HG02642 (cell line): ENCODE data around the gene OR8U1.
"Not testable (repeated sequence)": the region's sequence is repeated elsewhere in the genome, so short reads cannot be mapped to it uniquely, and the experiment has no call there.

ENCODE experiments used
- ATAC-seq: cut with Tn5 transposase; IDR thresholded peaks from one replicate; pipeline ENCODE4 v1.9.1; 2021; ENCODE audit warnings: mild to moderate bottlenecking; ENCODE audit not compliant: unreplicated experiment, poor library complexity

The OR8U1 gene

DNA sequence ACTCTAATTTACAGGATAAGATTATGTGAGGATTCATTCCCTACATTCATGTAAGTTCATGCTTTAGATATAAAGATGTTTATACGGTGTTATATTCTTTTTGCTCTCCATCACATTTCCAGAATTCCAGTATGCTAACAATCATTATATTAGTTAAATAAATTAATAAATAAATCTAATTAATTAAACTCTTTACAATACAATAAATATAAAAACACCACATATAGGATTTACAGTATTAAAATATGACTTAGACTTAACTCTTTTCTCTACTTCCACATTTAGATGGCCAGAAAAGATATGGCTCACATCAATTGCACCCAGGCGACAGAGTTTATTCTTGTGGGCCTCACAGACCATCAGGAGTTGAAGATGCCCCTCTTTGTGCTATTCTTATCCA lies at the start of gene OR8U1:
Gene OR8U1, plus strand, starts transcription at position 301 of the 400 bp plus-strand sequence. Its CDS starts 0 bp downstream, at position 301.
- ATAC-seq = no peak

DNA sequence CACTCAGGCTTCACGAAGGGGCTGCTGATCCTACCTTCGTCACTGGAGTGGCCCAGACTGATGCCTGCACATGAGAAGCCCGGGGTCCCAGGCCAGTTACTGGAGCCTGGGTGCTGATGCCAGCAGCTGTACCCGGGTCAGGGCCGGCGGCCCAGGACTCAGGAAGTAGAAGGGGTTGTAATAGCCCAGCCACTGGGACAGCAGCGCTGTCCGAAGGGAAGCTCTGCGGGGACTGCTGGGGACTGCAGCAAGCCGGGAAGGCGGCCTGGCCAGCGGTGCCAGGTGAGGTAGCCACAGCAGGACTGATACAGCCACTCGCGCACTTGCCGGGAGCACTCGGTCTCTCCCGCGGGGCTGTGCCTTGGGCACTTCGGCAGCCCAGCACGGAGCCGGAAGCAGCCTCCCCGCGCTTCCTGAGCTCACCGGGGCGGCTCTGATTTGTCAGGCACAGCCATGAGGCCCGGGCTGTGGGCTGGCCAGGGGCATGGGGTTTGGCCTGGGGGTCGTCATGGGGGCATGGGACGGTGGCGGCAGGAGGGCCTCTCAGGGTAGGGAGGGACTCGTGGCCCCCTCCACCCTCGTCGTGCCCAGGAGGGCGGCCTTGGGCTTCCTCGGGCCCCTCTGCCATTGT lies 43.4 kb upstream of the OR8U1 start:
- ATAC-seq = no peak

- ATAC-seq = no peak
These were observed 42.3 kb upstream of the OR8U1 start for GRCh38 chr11:56333156-56333555.

DNA sequence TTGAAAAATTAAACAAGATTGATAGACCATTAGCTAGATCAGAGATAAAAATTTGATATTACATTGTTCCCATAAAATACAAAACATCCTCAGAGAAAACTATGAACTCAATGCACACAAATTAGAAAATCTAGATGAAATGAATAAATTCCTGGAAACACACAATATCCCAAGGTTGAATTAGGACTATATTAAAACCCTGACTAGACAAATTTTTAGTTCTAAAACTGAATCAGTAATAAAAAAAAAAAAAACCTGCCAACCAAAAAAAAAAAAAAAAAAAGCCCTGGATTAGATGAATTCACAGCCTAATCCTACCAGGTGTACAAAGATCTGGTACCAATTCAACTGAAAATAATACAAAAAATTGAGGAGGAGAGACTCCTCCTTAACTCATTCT lies 35.1 kb upstream of the OR8U1 start:
- no peak for ATAC-seq

DNA sequence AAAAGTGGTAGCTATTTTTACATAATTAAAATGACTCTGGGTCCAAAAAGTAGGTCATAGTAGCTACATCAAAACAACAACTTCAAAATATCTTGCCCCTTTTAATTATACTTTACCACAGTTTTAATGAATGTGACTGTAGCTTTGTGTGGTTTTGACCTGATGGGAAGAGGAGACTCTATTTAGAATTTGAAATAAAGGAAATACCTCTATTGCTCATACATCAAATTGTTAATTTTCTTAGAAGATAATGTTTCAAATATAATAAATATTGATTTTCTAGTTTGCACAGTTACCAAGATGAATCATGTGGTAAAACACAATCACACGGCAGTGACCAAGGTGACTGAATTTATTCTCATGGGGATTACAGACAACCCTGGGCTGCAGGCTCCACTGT lies 29.7 kb upstream of the OR8U1 start, which contains the start of gene OR8K1:
Gene OR8K1, plus strand, starts transcription at position 301 of the 400 bp plus-strand sequence. Its CDS starts 0 bp downstream, at position 301.
- no peak for ATAC-seq

DNA sequence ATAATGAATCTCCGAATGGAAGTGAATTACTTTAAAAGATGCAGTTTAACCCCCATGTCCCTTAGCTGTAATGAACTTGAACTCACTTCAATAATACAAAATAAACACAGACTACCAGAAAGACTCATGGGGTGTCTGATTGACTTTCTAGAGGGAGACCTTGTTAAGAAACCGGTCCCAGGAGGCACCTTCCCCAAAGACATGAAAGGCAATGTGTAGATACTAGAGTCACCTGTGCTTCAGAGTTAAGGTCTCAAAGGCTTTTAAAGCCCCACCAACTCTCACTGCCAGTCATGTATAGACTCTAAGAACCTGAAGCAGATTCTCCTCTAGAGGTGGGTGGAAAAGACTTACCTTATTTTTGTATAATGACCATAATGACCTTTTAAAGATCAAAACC lies 21.4 kb upstream of the OR8U1 start, which contains the start of gene OR8J1:
Gene OR8J1, plus strand, starts transcription at position 301 of the 400 bp plus-strand sequence. CDS start 5,956 bp downstream, outside the sequence.
- no peak for ATAC-seq

GRCh38 chr11:56380120-56380519 lies 4.7 kb downstream of the OR8U1 start:
- ATAC-seq = no peak

DNA sequence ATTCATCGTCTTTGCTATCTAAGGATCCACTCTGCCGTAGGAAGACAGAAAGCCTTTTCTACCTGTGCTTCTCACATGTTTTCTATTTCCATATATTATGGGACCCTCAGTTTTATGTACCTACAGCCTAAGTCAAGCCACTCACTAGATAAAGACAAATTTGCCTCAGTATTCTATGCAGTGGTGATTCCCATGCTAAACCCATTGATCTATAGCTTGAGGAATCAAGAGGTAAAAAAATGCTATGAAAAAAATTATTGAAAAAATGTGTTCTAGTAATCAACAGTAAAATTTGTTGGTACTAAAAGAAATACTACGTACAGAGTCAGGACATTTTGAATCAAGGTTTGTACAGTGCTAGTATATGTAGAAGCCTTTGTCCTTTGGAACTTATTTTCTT lies 19.0 kb downstream of the OR8U1 start:
- ATAC-seq = no peak

GRCh38 chr11:56396047-56396446 lies 20.6 kb downstream of the OR8U1 start:
- ATAC-seq = no peak

GRCh38 chr11:56401858-56402461 lies 26.5 kb downstream of the OR8U1 start:
- ATAC-seq = not testable (repeated sequence)

DNA sequence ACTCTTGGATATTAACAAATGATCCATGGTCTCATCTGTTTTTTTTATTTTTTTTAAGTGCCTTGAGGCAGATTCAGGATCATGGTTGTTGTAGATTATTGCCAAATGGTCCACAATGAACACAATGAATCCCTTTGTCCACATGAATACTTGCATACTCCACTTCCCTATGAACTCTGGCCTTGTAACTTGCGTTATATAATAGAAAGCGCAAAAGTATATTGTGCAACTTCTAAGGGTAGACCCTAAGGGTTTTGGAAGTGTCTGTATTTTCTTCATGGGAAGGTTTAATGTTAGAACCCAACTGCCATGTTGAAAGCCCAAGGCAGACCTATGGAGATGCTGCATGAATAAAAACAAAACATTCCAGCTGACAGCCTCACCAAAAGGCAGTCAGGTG lies 29.0 kb downstream of the OR8U1 start:
- no peak for ATAC-seq

DNA sequence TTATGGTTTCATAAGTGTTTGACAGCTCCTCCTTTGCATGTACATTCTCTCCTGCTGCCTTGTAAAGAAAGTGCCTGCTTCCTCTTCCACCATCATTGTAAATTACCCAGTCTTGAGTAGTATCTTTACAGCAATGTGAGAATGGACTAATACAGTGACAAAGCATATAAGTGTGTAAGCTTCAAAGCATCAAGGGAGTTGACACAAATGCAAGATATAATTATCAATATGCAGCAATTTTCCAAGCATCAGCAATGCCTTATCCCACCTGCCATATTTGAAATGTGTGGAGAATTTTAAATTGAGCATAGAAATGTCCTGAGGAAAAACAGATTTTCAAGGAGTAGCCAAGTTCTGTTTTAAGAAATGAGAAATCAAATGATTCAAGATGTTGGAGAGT lies 35.4 kb downstream of the OR8U1 start:
- no peak for ATAC-seq

GRCh38 chr11:56412396-56412795 lies 37.0 kb downstream of the OR8U1 start, which contains the start of gene OR5AL1:
TSS of gene OR5AL1 (plus strand) at chr11:56412696.
- ATAC-seq = no peak
